K562 (cell line): ENCODE measurements around the gene SAT2.
"Not testable (repeated sequence)": the region's sequence is repeated elsewhere in the genome, so short reads cannot be mapped to it uniquely, and the experiment has no call there.

ENCODE experiments used
- MYNN ChIP-seq, 2 experiments: sonication (generic); formaldehyde crosslinking in 1 of 2; IDR thresholded peaks; 2 replicates each; pipeline versions ENCODE4 v1.5.0 to v1.6.1; 2016 to 2020; ENCODE audit warnings: antibody characterized with exemption in 1 of 2, missing genetic modification reagents in 1 of 2
- RBM22 ChIP-seq: fragments of 200-400 bp; formaldehyde crosslinking; IDR thresholded peaks from 2 replicates; pipeline ENCODE4 v1.6.1; 2018; ENCODE audit warnings: low read length, low read depth; ENCODE audit not compliant: poor library complexity, severe bottlenecking
- SRSF3 ChIP-seq: fragments of 200-400 bp; formaldehyde crosslinking; IDR thresholded peaks from 2 replicates; pipeline ENCODE4 v1.6.1; 2016; ENCODE audit warnings: mild to moderate bottlenecking, low read length, moderate library complexity; ENCODE audit not compliant: insufficient read depth
- TAF7 ChIP-seq: fragments of 450-650 bp; IDR thresholded peaks from 2 replicates; pipeline ENCODE4 v1.6.1; 2016; ENCODE audit warnings: missing genetic modification characterization, missing compliant biosample characterization
- ZNF224 ChIP-seq: sonication (generic); formaldehyde crosslinking; IDR thresholded peaks from 2 replicates; pipeline ENCODE4 v1.8.0; 2022; ENCODE audit warnings: mild to moderate bottlenecking, missing genetic modification reagents
- ZNF274 ChIP-seq: IDR thresholded peaks from 2 replicates; pipeline ENCODE4 v1.6.1; 2011; ENCODE audit warnings: low read depth, mild to moderate bottlenecking, low read length, moderate library complexity, borderline replicate concordance
- TF ChIP-seq, protein P1 (sequence below), 3 experiments: IDR thresholded peaks in 2 of 3; conservative IDR thresholded peaks in 1 of 3; 2 replicates each; pipeline ENCODE4 v1.5.1; 2011 to 2012; ENCODE audit warnings: low read length in 3 of 3, mild to moderate bottlenecking in 3 of 3, control low read depth in 2 of 3, improper control_type of control experiment in 1 of 3, inconsistent platforms in 1 of 3, low read depth in 1 of 3, mixed read lengths in 1 of 3, moderate library complexity in 1 of 3; ENCODE audit not compliant: insufficient read depth in 2 of 3
- TF ChIP-seq, protein P2 (sequence below): sonication (generic); formaldehyde crosslinking; IDR thresholded peaks from 2 replicates; pipeline ENCODE4 v1.9.0; 2022; ENCODE audit warnings: mild to moderate bottlenecking, missing genetic modification reagents
- TF ChIP-seq, protein P3 (sequence below), 3 experiments: fragments of 200-800 bp in 1 of 3; fragments of 250-450 bp in 1 of 3; fragments of 450-650 bp in 1 of 3; sonication (Bioruptor Pico) in 1 of 3; sonication (Bioruptor generic) in 1 of 3; formaldehyde crosslinking in 1 of 3; IDR thresholded peaks; 2 replicates each; pipeline versions ENCODE4 v1.6.1 to v1.8.0; 2016 to 2022; ENCODE audit warnings: mild to moderate bottlenecking in 2 of 3, missing genetic modification characterization in 2 of 3, missing compliant biosample characterization in 1 of 3, moderate library complexity in 1 of 3
- TF ChIP-seq, protein P4 (sequence below): sonication (generic); formaldehyde crosslinking; IDR thresholded peaks from 2 replicates; pipeline ENCODE4 v1.8.1; 2023; ENCODE audit warnings: mild to moderate bottlenecking, missing genetic modification reagents, moderate library complexity

DNA sequence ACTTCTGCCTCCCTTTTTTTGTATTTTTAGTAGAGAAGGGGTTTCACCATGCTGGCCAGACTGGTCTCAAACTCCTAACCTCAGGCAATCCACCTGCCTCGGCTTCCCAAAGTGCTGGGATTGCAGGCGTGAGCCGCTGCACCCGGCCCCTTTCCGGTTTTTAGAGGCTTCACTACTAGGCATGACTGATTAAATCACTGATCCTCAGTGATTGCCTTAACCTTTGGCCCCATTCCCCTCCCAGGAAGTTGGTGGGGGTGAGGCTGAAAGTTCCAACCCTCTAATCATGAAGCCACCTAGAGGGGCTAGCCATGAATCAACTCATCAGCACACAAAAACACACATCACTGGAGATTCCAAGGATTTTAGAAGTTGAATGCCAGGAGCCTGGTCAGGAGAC is 30.1 kb downstream of the SAT2 start:
- TF ChIP-seq, protein P1, sequence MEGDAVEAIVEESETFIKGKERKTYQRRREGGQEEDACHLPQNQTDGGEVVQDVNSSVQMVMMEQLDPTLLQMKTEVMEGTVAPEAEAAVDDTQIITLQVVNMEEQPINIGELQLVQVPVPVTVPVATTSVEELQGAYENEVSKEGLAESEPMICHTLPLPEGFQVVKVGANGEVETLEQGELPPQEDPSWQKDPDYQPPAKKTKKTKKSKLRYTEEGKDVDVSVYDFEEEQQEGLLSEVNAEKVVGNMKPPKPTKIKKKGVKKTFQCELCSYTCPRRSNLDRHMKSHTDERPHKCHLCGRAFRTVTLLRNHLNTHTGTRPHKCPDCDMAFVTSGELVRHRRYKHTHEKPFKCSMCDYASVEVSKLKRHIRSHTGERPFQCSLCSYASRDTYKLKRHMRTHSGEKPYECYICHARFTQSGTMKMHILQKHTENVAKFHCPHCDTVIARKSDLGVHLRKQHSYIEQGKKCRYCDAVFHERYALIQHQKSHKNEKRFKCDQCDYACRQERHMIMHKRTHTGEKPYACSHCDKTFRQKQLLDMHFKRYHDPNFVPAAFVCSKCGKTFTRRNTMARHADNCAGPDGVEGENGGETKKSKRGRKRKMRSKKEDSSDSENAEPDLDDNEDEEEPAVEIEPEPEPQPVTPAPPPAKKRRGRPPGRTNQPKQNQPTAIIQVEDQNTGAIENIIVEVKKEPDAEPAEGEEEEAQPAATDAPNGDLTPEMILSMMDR (IDR thresholded peaks at IDR 0.05 in 2 of 3, conservative IDR thresholded peaks at IDR 0.05 in 1 of 3; ENCODE audit: insufficient read depth in 2 of 3, low read depth in 1 of 3, low read length in 3 of 3): not testable (repeated sequence)
- TF ChIP-seq, protein P2, sequence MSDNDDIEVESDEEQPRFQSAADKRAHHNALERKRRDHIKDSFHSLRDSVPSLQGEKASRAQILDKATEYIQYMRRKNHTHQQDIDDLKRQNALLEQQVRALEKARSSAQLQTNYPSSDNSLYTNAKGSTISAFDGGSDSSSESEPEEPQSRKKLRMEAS (CRISPR knock-in tag): not testable (repeated sequence)
- TF ChIP-seq, protein P3, sequence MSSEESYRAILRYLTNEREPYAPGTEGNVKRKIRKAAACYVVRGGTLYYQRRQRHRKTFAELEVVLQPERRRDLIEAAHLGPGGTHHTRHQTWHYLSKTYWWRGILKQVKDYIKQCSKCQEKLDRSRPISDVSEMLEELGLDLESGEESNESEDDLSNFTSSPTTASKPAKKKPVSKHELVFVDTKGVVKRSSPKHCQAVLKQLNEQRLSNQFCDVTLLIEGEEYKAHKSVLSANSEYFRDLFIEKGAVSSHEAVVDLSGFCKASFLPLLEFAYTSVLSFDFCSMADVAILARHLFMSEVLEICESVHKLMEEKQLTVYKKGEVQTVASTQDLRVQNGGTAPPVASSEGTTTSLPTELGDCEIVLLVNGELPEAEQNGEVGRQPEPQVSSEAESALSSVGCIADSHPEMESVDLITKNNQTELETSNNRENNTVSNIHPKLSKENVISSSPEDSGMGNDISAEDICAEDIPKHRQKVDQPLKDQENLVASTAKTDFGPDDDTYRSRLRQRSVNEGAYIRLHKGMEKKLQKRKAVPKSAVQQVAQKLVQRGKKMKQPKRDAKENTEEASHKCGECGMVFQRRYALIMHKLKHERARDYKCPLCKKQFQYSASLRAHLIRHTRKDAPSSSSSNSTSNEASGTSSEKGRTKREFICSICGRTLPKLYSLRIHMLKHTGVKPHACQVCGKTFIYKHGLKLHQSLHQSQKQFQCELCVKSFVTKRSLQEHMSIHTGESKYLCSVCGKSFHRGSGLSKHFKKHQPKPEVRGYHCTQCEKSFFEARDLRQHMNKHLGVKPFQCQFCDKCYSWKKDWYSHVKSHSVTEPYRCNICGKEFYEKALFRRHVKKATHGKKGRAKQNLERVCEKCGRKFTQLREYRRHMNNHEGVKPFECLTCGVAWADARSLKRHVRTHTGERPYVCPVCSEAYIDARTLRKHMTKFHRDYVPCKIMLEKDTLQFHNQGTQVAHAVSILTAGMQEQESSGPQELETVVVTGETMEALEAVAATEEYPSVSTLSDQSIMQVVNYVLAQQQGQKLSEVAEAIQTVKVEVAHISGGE (CRISPR knock-in tag; IDR thresholded peaks at IDR 0.05): not testable (repeated sequence)
- not testable (repeated sequence) for TF ChIP-seq MYNN (IDR thresholded peaks at IDR 0.05); MYNN (CRISPR knock-in tag; IDR thresholded peaks at IDR 0.05); TAF7 (tag); RBM22; ZNF274; SRSF3; ZNF224 (CRISPR knock-in tag)
- TF ChIP-seq, protein P4, sequence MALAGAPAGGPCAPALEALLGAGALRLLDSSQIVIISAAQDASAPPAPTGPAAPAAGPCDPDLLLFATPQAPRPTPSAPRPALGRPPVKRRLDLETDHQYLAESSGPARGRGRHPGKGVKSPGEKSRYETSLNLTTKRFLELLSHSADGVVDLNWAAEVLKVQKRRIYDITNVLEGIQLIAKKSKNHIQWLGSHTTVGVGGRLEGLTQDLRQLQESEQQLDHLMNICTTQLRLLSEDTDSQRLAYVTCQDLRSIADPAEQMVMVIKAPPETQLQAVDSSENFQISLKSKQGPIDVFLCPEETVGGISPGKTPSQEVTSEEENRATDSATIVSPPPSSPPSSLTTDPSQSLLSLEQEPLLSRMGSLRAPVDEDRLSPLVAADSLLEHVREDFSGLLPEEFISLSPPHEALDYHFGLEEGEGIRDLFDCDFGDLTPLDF (CRISPR knock-in tag): not testable (repeated sequence)
